Measurements from ENCODE around the gene GTPBP8. TPM values are rescaled to one million over a fixed set of nuclear protein-coding genes. Genes with fewer than 3 reads are reported as not detected.

The GTPBP8 gene
- total and polyA plus RNA-seq, 2 of the 8 experiments (the other 6 are each of a cell fraction or from before 2014, with no cell fraction given), result 25.8 to 27.6 TPM

- no peak overlapping the region for H3K4me3 ChIP-seq (ENCODE audit: extremely low read depth in 1 of 4, insufficient read depth in 2 of 4, low read depth in 3 of 4, low read length in 4 of 4)
- H3K23ac ChIP-seq (ENCODE audit: insufficient read length), result no peak overlapping the region
- no peaks in the 10 kb centered on the region; the same call in 1 of the 2 replicates for H3K79me1 ChIP-seq (ENCODE audit: low read depth, low read length)
- no peak overlapping the region for H3K4ac ChIP-seq (replicated peaks; ENCODE audit: insufficient read length, low read depth, low read length)
- H3K14ac ChIP-seq (ENCODE audit: insufficient read length), result no peak overlapping the region
- no peak overlapping the region for H2BK12ac ChIP-seq (ENCODE audit: low read depth, low read length)
- H3K36me3 ChIP-seq (ENCODE audit: control insufficient read depth in 2 of 4, insufficient read depth in 4 of 4, low read length in 3 of 4), result peaks cover 9 to 65% (median 41%) of the 10 kb centered on the region in 4 experiments
- no peaks in the 10 kb centered on the region for H3K79me2 ChIP-seq (ENCODE audit: control insufficient read depth in 1 of 2, insufficient read depth in 2 of 2, low read length in 2 of 2)
- no peak overlapping the region for H3K27ac ChIP-seq (ENCODE audit: low read depth, low read length)
- no peak overlapping the region for H4K91ac ChIP-seq (replicated peaks; ENCODE audit: insufficient read length, low read length)
- no peaks in the 10 kb centered on the region for H3K9me3 ChIP-seq (ENCODE audit: insufficient read depth in 2 of 2, low read depth in 1 of 2, low read length in 1 of 2)
- H3K9ac ChIP-seq (replicated peaks in 1 of 4; ENCODE audit: extremely low read depth in 1 of 4, low read depth in 3 of 4, low read length in 3 of 4), result no peak overlapping the region
- H2BK5ac ChIP-seq (ENCODE audit: low read depth, low read length), result no peak overlapping the region
- FAIRE-seq, result peak; percentile 7
- peaks cover 0 to 4% of the 10 kb centered on the region in 2 experiments for H4K20me1 ChIP-seq (replicated peaks in 1 of 2; ENCODE audit: control insufficient read depth in 1 of 2, insufficient read depth in 2 of 2, low read length in 2 of 2)
- H3K27me3 ChIP-seq (replicated peaks in 1 of 4; ENCODE audit: control insufficient read depth in 3 of 4, extremely low read depth in 1 of 4, insufficient read depth in 3 of 4, low read length in 3 of 4), result no peaks in the 10 kb centered on the region
- no peak overlapping the region for H4K5ac ChIP-seq (ENCODE audit: insufficient read length, low read depth, low read length)
- no peak overlapping the region for H2BK20ac ChIP-seq (ENCODE audit: low read length)
- H2BK15ac ChIP-seq (ENCODE audit: low read length), result no peak overlapping the region
- H2AK5ac ChIP-seq (ENCODE audit: low read depth, low read length), result no peak overlapping the region
- H3K4me2 ChIP-seq (ENCODE audit: insufficient read depth in 1 of 2, low read depth in 2 of 2, low read length in 2 of 2), result no peak overlapping the region
- no peak overlapping the region for H3K18ac ChIP-seq (ENCODE audit: extremely low read depth, low read length)
- peaks cover 0 to 7% (median 0%) of the 10 kb centered on the region in 4 experiments; a peak in 1 of 7 replicates for H3K4me1 ChIP-seq (replicated peaks in 1 of 4; ENCODE audit: control insufficient read depth in 3 of 4, insufficient read depth in 4 of 4, low read length in 3 of 4)
- H3K56ac ChIP-seq (replicated peaks; ENCODE audit: insufficient read length, low read depth, low read length), result no peak overlapping the region
- H2BK120ac ChIP-seq (replicated peaks; ENCODE audit: low read depth, low read length), result no peak overlapping the region
- H3K23me2 ChIP-seq (ENCODE audit: low read depth, low read length), result no peaks in the 10 kb centered on the region
- H2AFZ ChIP-seq (ENCODE audit: low read length), result no peak overlapping the region
- ChIA-PET CTCF (ENCODE audit: partially characterized antibody) (interaction anchor here (0.7 to 1.3 kb wide), 2 partner anchors 10 to 267 kb away, joined by 3 read pairs; no protein-coding TSS in a partner anchor), POLR2A (ENCODE audit: partially characterized antibody) (interaction anchor here (1.5 to 2.4 kb wide), 2 partner anchors 11 to 12 kb away, joined by 7 to 18 read pairs; partner anchors contain the start of gene GTPBP8)
- H4K8ac ChIP-seq (ENCODE audit: extremely low read depth, insufficient read depth, low read length), result no peak overlapping the region
- no peak for DNase-seq (ENCODE audit: low read depth in 1 of 2, low spot score in 2 of 2)
- TF ChIP-seq TAF7 (optimal IDR thresholded peaks at IDR 0.05; ENCODE audit: borderline replicate concordance, low read depth, low read length) (no peak), NANOG (IDR thresholded peaks at IDR 0.05; ENCODE audit: insufficient read depth, low read depth, low read length, poor library complexity, severe bottlenecking) (no peak), KDM1A (IDR thresholded peaks at IDR 0.05; ENCODE audit: borderline replicate concordance, low read length) (no peak), SP4 (IDR thresholded peaks at IDR 0.05; ENCODE audit: low read length) (no peak), HDAC6 (IDR thresholded peaks at IDR 0.05; ENCODE audit: low read depth, low read length) (no peak), JUND (IDR thresholded peaks at IDR 0.05; ENCODE audit: low read length) (no peak), RAD21 (IDR thresholded peaks at IDR 0.05 in 1 of 2, conservative IDR thresholded peaks at IDR 0.05 in 1 of 2; ENCODE audit: low read depth in 2 of 2, low read length in 2 of 2) (no peak), CBX8 (IDR thresholded peaks at IDR 0.05; ENCODE audit: borderline replicate concordance, low read depth, low read length) (no peak), POLR2A (IDR thresholded peaks at IDR 0.05; ENCODE audit: control extremely low read depth in 1 of 2, low read depth in 2 of 2, low read length in 2 of 2) (no peak), CEBPB (IDR thresholded peaks at IDR 0.05; ENCODE audit: low read depth, low read length) (no peak), E2F6 (IDR thresholded peaks at IDR 0.05) (no peak), TCF12 (IDR thresholded peaks at IDR 0.05; ENCODE audit: low read depth, low read length) (no peak), BCL11A (IDR thresholded peaks at IDR 0.05; ENCODE audit: low read depth in 2 of 2, low read length in 2 of 2) (no peak)
Observed at GRCh38 chr3:113002037-113002436, 11.3 kb downstream of the GTPBP8 start.
